Panc1 (cell line): Measurements from ENCODE around the gene CHDH. TPM values are rescaled to one million over a fixed set of nuclear protein-coding genes. Genes with fewer than 3 reads are reported as not detected.

Experiments
- ATAC-seq: fragments of 200-7000 bp; cut with Tn5 transposase; 2 replicates; pipeline ENCODE4 v1.9.1; 2020; ENCODE audit warnings: mild to moderate bottlenecking, moderate library complexity
- BruUV-seq: library from RNA; stranded (reverse); fragments of 400-500 nt; replicated peaks from 2 replicates; lab custom pipeline; 2021; lab: Mats Ljungman, UMichigan
- CTCF ChIA-PET: fragments of 300-600 bp; sonication (Branson Sonifier 250); formaldehyde crosslinking; loops from one replicate; lab custom pipeline; 2022; ENCODE audit warnings: antibody characterized with exemption; lab: Charles Lee
- POLR2A ChIA-PET: fragments of 300-600 bp; sonication (Branson Sonifier 250); formaldehyde crosslinking; loops from one replicate; lab custom pipeline; 2022; ENCODE audit warnings: antibody characterized with exemption; lab: Charles Lee
- DNase-seq: peaks from one replicate; pipeline ENCODE4 v3.0.0-alpha.2; 2010; ENCODE audit warnings: low read depth, low spot score
- H3K27ac ChIP-seq: 2 replicates; pipeline ENCODE4 v1.5.1; 2011; ENCODE audit warnings: mild to moderate bottlenecking, low read length, inconsistent platforms
- H3K27me3 ChIP-seq: fragments of 200-500 bp; sonication (Bioruptor generic); 2 replicates; pipeline ENCODE4 v1.6.0; 2014; ENCODE audit warnings: low read length, inconsistent platforms; ENCODE audit not compliant: control insufficient read depth, insufficient read depth
- H3K36me3 ChIP-seq: fragments of 200-500 bp; sonication (Bioruptor generic); 2 replicates; pipeline ENCODE4 v1.5.1; 2014; ENCODE audit warnings: inconsistent platforms, mild to moderate bottlenecking, low read length, moderate library complexity; ENCODE audit not compliant: control insufficient read depth, insufficient read depth
- H3K4me1 ChIP-seq: 2 replicates; pipeline ENCODE4 v1.5.1; 2011; ENCODE audit warnings: inconsistent platforms, mild to moderate bottlenecking, low read length, moderate library complexity; ENCODE audit not compliant: control insufficient read depth, insufficient read depth
- H3K4me3 ChIP-seq, 2 experiments: 2 replicates each; pipeline ENCODE4 v1.5.1; 2011 to 2012; ENCODE audit warnings: low read depth in 2 of 2, low read length in 2 of 2, mild to moderate bottlenecking in 2 of 2, inconsistent platforms in 1 of 2, moderate library complexity in 1 of 2
- H3K9me3 ChIP-seq: fragments of 200-500 bp; sonication (Bioruptor generic); 2 replicates; pipeline ENCODE4 v1.5.1; 2014; ENCODE audit warnings: low read depth, mild to moderate bottlenecking, inconsistent platforms, low read length, moderate library complexity; ENCODE audit not compliant: control insufficient read depth, insufficient read depth
- CTCF ChIP-seq: fragments of 450-650 bp; IDR thresholded peaks from 2 replicates; pipeline ENCODE4 v1.5.1; 2017; ENCODE audit warnings: mild to moderate bottlenecking
- POLR2AphosphoS5 ChIP-seq: IDR thresholded peaks from 2 replicates; pipeline ENCODE4 v1.6.1; 2012; ENCODE audit warnings: mild to moderate bottlenecking, low read depth, low read length, moderate library complexity
- REST ChIP-seq, 2 experiments: IDR thresholded peaks; 2 replicates each; pipeline ENCODE4 v1.6.1; 2011 to 2012; ENCODE audit warnings: low read depth in 2 of 2, control low read depth in 1 of 2, low read length in 1 of 2, mild to moderate bottlenecking in 1 of 2, moderate library complexity in 1 of 2; ENCODE audit not compliant: insufficient read depth in 1 of 2
- SIN3A ChIP-seq: IDR thresholded peaks from 2 replicates; pipeline ENCODE4 v1.6.1; 2012; ENCODE audit warnings: low read depth, mild to moderate bottlenecking, low read length, moderate library complexity, borderline replicate concordance; ENCODE audit not compliant: insufficient read depth
- TCF7L2 ChIP-seq: IDR thresholded peaks from 2 replicates; pipeline ENCODE4 v1.6.1; 2011; ENCODE audit warnings: mild to moderate bottlenecking, low read depth, low read length, inconsistent platforms
- in situ Hi-C: cut with HindIII; loops from 2 replicates; pipeline ENCODE4 v1.10.0; 2016; ENCODE audit warnings: low sequenced_read_pairs, low pct_unique_long_range_greater_than_20kb
- intact Hi-C: fragments of 100-400 bp; cut with micrococcal nuclease; formaldehyde crosslinking; loops from one replicate; pipeline ENCODE4 v1.10.0; 2022; ENCODE audit not compliant: unreplicated experiment
- total RNA-seq: library from RNA; stranded (reverse); gene quantifications from one replicate; pipeline ENCODE4 v1.2.1, GENCODE V29; 2021; ENCODE audit not compliant: unreplicated experiment

Gene CHDH
- total RNA-seq, 1 experiment from 2014 or later: 24.1 TPM

GRCh38 chr3:53780171-53780570, 66.0 kb downstream of the CHDH start:
- Histone ChIP-seq H3K27ac (no peak overlapping the region), H3K4me1 (no peaks in the 10 kb centered on the region), H3K9me3 (no peaks in the 10 kb centered on the region), H3K4me3 (no peak overlapping the region), H3K36me3 (no peaks in the 10 kb centered on the region), H3K27me3 (no peaks in the 10 kb centered on the region)
- no TSS peak for BruUV-seq
- ChIA-PET CTCF (no interaction called here), POLR2A (no interaction called here)
- intact Hi-C loops (no loop called here), in situ Hi-C loops (no loop called here)
- DNase-seq (no peak), ATAC-seq (no peak)
- TF ChIP-seq CTCF: no peak
- no peak for TF ChIP-seq REST (IDR thresholded peaks at IDR 0.05; ENCODE audit: insufficient read depth in 1 of 2, low read depth in 2 of 2, low read length in 1 of 2)
- no peak for TF ChIP-seq SIN3A
- TF ChIP-seq POLR2AphosphoS5: no peak
- no peak for TF ChIP-seq TCF7L2

GRCh38 chr3:53778153-53778552, 68.1 kb downstream of the CHDH start:
- TF ChIP-seq POLR2AphosphoS5 (no peak), REST (IDR thresholded peaks at IDR 0.05; ENCODE audit: insufficient read depth in 1 of 2, low read depth in 2 of 2, low read length in 1 of 2) (no peak), CTCF (no peak), TCF7L2 (no peak), SIN3A (no peak)
- no TSS peak for BruUV-seq
- Histone ChIP-seq H3K9me3 (no peaks in the 10 kb centered on the region), H3K27ac (no peak overlapping the region), H3K4me1 (no peaks in the 10 kb centered on the region), H3K36me3 (no peaks in the 10 kb centered on the region), H3K4me3 (no peak overlapping the region), H3K27me3 (no peaks in the 10 kb centered on the region)
- ATAC-seq: no peak
- CTCF ChIA-PET: no interaction called here
- intact Hi-C loops: no loop called here
- in situ Hi-C loops: no loop called here
- no peak for DNase-seq
- POLR2A ChIA-PET: no interaction called here
